ENCODE results near the gene ALDH3B1.
A peak's percentile ranks its signal among the peaks of the same experiment; 100 is the strongest.

Gene ALDH3B1

GRCh38 chr11:67999201-67999629 is 10.9 kb upstream of the ALDH3B1 start:
- Histone ChIP-seq H3K4me3 (ENCODE audit: low read depth in 1 of 2, low read length in 2 of 2) (no peak overlapping the region), H3K27me3 (ENCODE audit: low read depth, low read length) (no peaks in the 10 kb centered on the region), H3K4me1 (ENCODE audit: control insufficient read depth in 1 of 2, insufficient read depth in 2 of 2, low read length in 2 of 2) (peaks cover 0 to 7% of the 10 kb centered on the region in 2 donors), H3K9me3 (ENCODE audit: control insufficient read depth in 1 of 2, low read length in 2 of 2) (no peaks in the 10 kb centered on the region), H3K36me3 (ENCODE audit: control insufficient read depth in 1 of 2, insufficient read depth in 2 of 2, low read length in 2 of 2) (no peaks in the 10 kb centered on the region), H3K27ac (ENCODE audit: low read length) (no peak overlapping the region)

DNA sequence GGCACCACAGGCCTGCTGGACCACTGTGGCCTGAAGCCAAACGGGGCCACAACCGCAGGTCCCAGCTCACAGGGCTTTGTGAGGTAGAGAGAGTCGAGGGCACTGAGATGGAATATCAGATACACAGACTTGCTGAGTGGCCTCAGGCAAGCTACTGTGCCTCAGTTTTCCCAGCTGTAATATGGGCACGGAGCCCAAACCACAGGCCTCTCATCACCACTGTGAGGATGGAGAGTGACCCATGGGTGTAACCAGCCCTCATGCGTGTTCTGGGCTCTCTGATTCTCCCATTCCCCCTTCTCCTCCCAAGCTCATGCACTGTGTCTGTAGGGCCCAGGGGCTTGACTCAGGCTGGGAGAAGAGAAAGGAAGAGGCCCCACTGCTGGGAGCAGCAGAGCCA is 10.4 kb upstream of the ALDH3B1 start:
- Histone ChIP-seq H3K4me3 (ENCODE audit: low read depth in 1 of 2, low read length in 2 of 2) (no peak overlapping the region), H3K36me3 (ENCODE audit: control insufficient read depth in 1 of 2, insufficient read depth in 2 of 2, low read length in 2 of 2) (no peaks in the 10 kb centered on the region)

GRCh38 chr11:68002575-68002937 is 7.6 kb upstream of the ALDH3B1 start:
- Histone ChIP-seq H3K9me3 (ENCODE audit: control insufficient read depth in 1 of 2, low read length in 2 of 2) (no peaks in the 10 kb centered on the region), H3K27me3 (ENCODE audit: low read depth, low read length) (no peaks in the 10 kb centered on the region), H3K36me3 (ENCODE audit: control insufficient read depth in 1 of 2, insufficient read depth in 2 of 2, low read length in 2 of 2) (no peaks in the 10 kb centered on the region), H3K27ac (ENCODE audit: low read length) (no peak overlapping the region), H3K4me3 (ENCODE audit: low read depth in 1 of 2, low read length in 2 of 2) (peak overlapping the region in 1 of 2 donors; percentile 76), H3K4me1 (ENCODE audit: control insufficient read depth in 1 of 2, insufficient read depth in 2 of 2, low read length in 2 of 2) (peaks cover 0 to 13% of the 10 kb centered on the region in 2 donors)

More for the DNA sequence above, 10.4 kb upstream of the ALDH3B1 start:
- H3K27me3 ChIP-seq (ENCODE audit: low read depth, low read length): no peaks in the 10 kb centered on the region
- H3K9me3 ChIP-seq (ENCODE audit: control insufficient read depth in 1 of 2, low read length in 2 of 2): no peaks in the 10 kb centered on the region
- no peak overlapping the region for H3K27ac ChIP-seq (ENCODE audit: low read length)
- H3K4me1 ChIP-seq (ENCODE audit: control insufficient read depth in 1 of 2, insufficient read depth in 2 of 2, low read length in 2 of 2): peaks cover 0 to 12% of the 10 kb centered on the region in 2 donors

DNA sequence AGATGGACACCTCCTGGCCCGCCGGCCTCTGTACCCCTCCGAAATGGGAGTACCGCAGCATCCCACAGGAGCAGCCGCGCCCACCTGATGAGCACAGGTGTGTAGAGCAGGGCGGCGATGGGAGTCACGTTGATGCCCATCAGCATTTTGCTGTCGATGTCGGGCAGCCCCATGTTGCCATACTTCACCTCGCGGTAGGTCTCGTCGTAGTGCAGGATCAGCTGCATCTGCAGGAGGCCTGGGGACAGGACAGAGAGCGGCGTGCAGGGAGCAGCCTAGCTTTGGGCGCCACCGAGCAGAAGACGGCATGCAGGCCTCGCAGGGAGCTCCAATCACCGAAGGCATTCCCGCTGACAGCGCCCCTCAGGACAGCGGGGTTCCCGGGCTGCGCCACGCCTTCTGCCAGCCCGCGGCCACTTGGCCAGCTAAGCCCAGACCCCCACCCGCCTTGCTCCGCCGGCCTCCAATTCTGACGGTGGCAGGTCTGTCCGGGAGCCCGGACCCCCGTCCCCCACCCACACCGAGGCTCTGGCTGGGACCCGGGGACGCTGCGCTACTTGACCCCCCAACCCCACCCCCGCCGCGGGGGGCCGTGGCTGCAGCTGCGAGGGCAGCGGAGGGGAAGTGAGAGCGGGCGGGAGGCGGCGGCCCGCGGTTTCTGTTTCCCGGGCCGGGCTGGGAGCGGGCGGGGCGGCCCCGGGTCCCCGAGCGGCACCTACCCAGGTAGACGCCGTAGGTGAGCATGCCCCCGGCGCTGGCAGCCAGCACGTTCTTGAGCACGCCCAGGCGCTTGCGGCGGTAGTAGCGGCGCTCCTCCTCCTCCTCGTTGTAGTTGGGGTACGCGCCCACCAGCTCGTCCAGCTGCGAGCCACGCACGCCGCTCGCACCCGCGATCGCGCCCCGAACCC is 6.9 kb upstream of the ALDH3B1 start:
- Histone ChIP-seq H3K4me1 (ENCODE audit: control insufficient read depth in 1 of 2, insufficient read depth in 2 of 2, low read length in 2 of 2) (peaks cover 0 to 13% of the 10 kb centered on the region in 2 donors), H3K4me3 (ENCODE audit: low read depth in 1 of 2, low read length in 2 of 2) (peak overlapping the region in 1 of 2 donors; percentile 76), H3K36me3 (ENCODE audit: control insufficient read depth in 1 of 2, insufficient read depth in 2 of 2, low read length in 2 of 2) (no peaks in the 10 kb centered on the region), H3K9me3 (ENCODE audit: control insufficient read depth in 1 of 2, low read length in 2 of 2) (no peaks in the 10 kb centered on the region), H3K27me3 (ENCODE audit: low read depth, low read length) (no peaks in the 10 kb centered on the region), H3K27ac (ENCODE audit: low read length) (no peak overlapping the region)

GRCh38 chr11:68003846-68004550 is 6.1 kb upstream of the ALDH3B1 start, which contains the start of gene UNC93B1:
Gene UNC93B1 (minus strand): TSS chr11:68004097. CDS start chr11:68004043, 54 bp downstream.
- H3K36me3 ChIP-seq (ENCODE audit: control insufficient read depth in 1 of 2, insufficient read depth in 2 of 2, low read length in 2 of 2): no peaks in the 10 kb centered on the region
- peak within 1 kb of the TSS; percentile 31 to 76 for H3K4me3 ChIP-seq (ENCODE audit: low read depth in 1 of 2, low read length in 2 of 2)
- no peaks in the 10 kb centered on the region for H3K9me3 ChIP-seq (ENCODE audit: control insufficient read depth in 1 of 2, low read length in 2 of 2)
- H3K27me3 ChIP-seq (ENCODE audit: low read depth, low read length): no peaks in the 10 kb centered on the region
- no peak within 1 kb of the TSS for H3K27ac ChIP-seq (ENCODE audit: low read length)
- H3K4me1 ChIP-seq (ENCODE audit: control insufficient read depth in 1 of 2, insufficient read depth in 2 of 2, low read length in 2 of 2): peaks cover 0 to 13% of the 10 kb centered on the region in 2 donors

DNA sequence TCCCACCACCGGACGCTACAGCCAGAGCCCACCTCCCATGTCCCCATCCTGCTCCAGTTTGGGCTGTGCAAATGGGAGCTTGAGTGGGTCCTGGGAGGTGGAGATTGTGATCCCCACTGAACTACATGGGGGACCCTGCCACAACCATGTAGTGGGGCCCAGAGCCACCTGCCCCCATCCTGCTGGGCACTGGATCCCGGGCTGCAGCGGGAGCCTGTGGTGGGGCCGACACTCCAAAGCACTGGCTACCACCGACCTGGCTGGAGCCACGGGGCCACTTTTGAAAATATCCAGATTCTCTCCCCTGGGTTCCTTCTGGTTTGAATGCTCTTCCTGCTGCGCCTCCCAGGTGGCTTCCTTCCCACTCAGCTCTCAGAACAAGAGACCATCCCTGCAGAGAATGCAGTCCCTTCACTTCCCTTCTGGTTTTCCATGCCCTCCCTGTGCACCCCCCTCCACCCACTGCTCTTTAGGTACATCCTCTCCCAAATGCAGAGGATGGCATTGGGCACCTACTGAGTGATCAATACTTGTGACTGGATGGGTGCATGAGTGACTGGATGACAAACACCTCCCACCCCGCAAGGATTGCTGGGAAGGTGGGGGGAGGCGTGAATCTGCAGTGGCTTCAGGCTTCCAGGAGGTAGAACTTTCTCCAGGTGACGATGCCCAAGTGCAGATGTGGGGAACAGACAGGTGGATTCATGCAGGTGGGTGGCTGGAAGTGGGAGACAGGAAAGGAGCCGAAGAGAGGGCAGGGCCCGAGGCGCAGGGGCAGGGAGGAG is 5.4 kb upstream of the ALDH3B1 start:
- no peaks in the 10 kb centered on the region for H3K9me3 ChIP-seq (ENCODE audit: control insufficient read depth in 1 of 2, low read length in 2 of 2)
- peak overlapping the region; percentile 31 to 76 for H3K4me3 ChIP-seq (ENCODE audit: low read depth in 1 of 2, low read length in 2 of 2)
- peaks cover 0 to 20% of the 10 kb centered on the region in 2 donors for H3K4me1 ChIP-seq (ENCODE audit: control insufficient read depth in 1 of 2, insufficient read depth in 2 of 2, low read length in 2 of 2)
- H3K27me3 ChIP-seq (ENCODE audit: low read depth, low read length): no peaks in the 10 kb centered on the region
- H3K36me3 ChIP-seq (ENCODE audit: control insufficient read depth in 1 of 2, insufficient read depth in 2 of 2, low read length in 2 of 2): no peaks in the 10 kb centered on the region
- H3K27ac ChIP-seq (ENCODE audit: low read length): no peak overlapping the region

GRCh38 chr11:68006606-68007166 is 3.4 kb upstream of the ALDH3B1 start:
- Histone ChIP-seq H3K9me3 (ENCODE audit: control insufficient read depth in 1 of 2, low read length in 2 of 2) (no peaks in the 10 kb centered on the region), H3K4me3 (ENCODE audit: low read depth in 1 of 2, low read length in 2 of 2) (no peak overlapping the region), H3K36me3 (ENCODE audit: control insufficient read depth in 1 of 2, insufficient read depth in 2 of 2, low read length in 2 of 2) (no peaks in the 10 kb centered on the region), H3K27me3 (ENCODE audit: low read depth, low read length) (no peaks in the 10 kb centered on the region), H3K4me1 (ENCODE audit: control insufficient read depth in 1 of 2, insufficient read depth in 2 of 2, low read length in 2 of 2) (peaks cover 5 to 37% of the 10 kb centered on the region in 2 donors), H3K27ac (ENCODE audit: low read length) (no peak overlapping the region)

DNA sequence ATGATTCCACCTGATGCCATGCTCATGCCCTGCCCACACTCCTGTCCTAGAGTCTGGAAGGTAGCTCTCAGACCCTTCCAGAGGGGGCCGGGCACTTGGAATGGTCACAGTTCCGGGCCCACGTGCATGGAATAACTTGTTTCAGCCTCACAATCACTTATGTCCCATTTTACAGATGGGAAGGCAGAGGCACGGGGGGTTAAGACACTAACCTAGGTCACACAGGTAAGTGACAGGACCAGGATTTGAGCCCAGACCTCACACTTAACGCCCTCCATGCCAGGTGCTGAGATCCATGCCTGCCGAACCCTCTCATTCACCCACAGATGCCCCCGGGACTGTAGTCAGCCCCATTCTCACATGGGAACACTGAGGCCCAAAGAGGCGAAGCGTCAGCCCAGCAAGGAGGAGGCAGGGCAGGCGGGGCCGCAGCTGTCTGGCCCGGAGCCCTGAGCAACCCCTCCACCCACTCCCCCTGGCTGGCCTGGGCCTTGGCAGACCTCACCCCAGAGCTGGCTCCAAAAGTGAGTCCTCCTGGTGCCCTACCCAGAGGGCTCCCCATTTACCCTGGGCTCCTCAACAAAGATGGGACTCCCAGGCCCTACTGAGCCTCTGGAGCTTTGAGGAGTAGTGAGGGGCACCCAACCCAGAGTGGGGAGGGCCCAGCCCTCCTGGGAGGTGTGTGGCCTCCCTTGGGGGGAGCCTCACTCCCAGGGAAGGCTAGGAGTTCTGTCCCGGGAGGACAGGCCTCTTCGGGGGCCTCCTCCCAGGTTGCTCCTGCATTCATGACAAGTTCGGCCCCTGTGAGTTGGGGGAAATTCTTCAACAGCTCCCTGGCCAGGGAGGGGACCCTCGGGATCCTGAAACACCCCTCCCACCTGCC is 2.4 kb upstream of the ALDH3B1 start:
- Histone ChIP-seq H3K4me1 (ENCODE audit: control insufficient read depth in 1 of 2, insufficient read depth in 2 of 2, low read length in 2 of 2) (peaks cover 6 to 37% of the 10 kb centered on the region in 2 donors), H3K4me3 (ENCODE audit: low read depth in 1 of 2, low read length in 2 of 2) (no peak overlapping the region), H3K27ac (ENCODE audit: low read length) (no peak overlapping the region), H3K36me3 (ENCODE audit: control insufficient read depth in 1 of 2, insufficient read depth in 2 of 2, low read length in 2 of 2) (no peaks in the 10 kb centered on the region), H3K9me3 (ENCODE audit: control insufficient read depth in 1 of 2, low read length in 2 of 2) (no peaks in the 10 kb centered on the region), H3K27me3 (ENCODE audit: low read depth, low read length) (no peaks in the 10 kb centered on the region)

DNA sequence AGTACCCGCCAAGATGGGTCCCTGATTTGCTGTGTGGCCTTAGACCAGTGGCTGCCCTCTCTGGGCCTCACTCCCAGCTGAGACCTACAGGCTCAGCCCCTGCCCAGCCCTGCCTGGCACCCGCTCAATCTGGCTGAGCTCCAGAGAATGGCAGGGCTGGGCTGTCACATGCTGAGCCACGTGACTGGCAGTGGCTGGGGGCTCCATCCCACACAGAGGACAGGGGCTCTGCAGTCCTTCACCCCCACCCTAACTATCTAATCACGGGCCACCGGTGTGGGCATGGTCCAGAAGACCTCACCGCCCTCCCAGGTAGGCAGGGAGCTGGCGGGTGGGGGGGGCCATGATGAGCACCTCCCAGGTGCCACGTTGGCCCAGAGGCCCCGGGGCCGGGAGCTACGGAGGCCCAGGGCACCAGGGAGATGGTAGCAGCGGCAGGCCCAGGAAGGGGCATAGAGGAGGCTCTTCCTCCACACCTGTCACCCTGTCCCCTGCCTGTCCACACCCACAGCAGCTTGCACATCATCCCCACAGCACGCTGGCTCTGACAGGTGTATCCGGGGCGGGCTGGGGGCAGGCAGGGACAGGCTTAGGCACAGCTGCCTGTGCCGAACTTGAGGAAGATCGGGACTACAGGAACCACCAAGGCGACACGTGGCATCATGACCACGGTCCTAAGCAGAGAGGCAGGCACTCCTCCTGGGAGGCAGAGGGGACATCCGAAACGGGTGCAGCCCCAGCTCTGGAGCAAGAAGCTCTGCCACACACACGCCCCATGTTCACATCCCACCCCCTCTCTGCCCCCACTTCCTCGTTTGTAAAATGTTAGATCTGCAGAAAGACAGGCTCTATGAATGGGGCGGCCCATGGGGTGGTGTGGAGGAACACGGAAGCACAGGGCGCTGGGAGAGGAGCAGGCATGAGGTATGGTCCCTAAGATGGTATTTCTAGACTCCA is 1.5 kb upstream of the ALDH3B1 start:
- Histone ChIP-seq H3K27ac (ENCODE audit: low read length) (peak overlapping the region; percentile 20), H3K36me3 (ENCODE audit: control insufficient read depth in 1 of 2, insufficient read depth in 2 of 2, low read length in 2 of 2) (no peaks in the 10 kb centered on the region), H3K4me1 (ENCODE audit: control insufficient read depth in 1 of 2, insufficient read depth in 2 of 2, low read length in 2 of 2) (peaks cover 8 to 35% of the 10 kb centered on the region in 2 donors), H3K4me3 (ENCODE audit: low read depth in 1 of 2, low read length in 2 of 2) (no peak overlapping the region), H3K27me3 (ENCODE audit: low read depth, low read length) (no peaks in the 10 kb centered on the region), H3K9me3 (ENCODE audit: control insufficient read depth in 1 of 2, low read length in 2 of 2) (no peaks in the 10 kb centered on the region)

All from muscle layer of duodenum (tissue), 2 donors.